Esophagus squamous epithelium (tissue), 5 donors: ENCODE results near the gene COL23A1. TPM values are rescaled to one million over a fixed set of nuclear protein-coding genes. Genes with fewer than 3 reads are reported as not detected.

Experiments used
- DNase-seq: peaks from one replicate; lab custom pipeline; 2025; lab: John Stamatoyannopoulos, UW
- H3K27ac ChIP-seq, 4 donors: fragments of 200-600 bp; sonication (generic); one replicate each; pipeline ENCODE4 v1.5.1; 2016 to 2019; ENCODE audit warnings: mild to moderate bottlenecking in 1 of 4
- H3K27me3 ChIP-seq, 4 donors: fragments of 200-600 bp; sonication (generic); 1 replicate in 3 of 4; 2 replicates in 1 of 4; pipeline versions ENCODE4 v1.5.1 to v1.6.0; 2017 to 2021; ENCODE audit warnings: antibody characterized with exemption in 1 of 4
- H3K36me3 ChIP-seq, 3 donors: fragments of 200-600 bp; sonication (generic); one replicate each; pipeline ENCODE4 v1.5.1; 2016 to 2019
- H3K4me1 ChIP-seq, 3 donors: fragments of 200-600 bp; sonication (generic); one replicate each; pipeline ENCODE4 v1.5.1; 2017 to 2019
- H3K4me3 ChIP-seq, 4 donors: fragments of 200-600 bp; sonication (generic); 1 replicate in 3 of 4; 2 replicates in 1 of 4; pipeline ENCODE4 v1.5.1; 2016 to 2019; ENCODE audit warnings: mild to moderate bottlenecking in 2 of 4, moderate library complexity in 1 of 4
- H3K9me3 ChIP-seq, 3 donors: fragments of 200-600 bp; sonication (generic); one replicate each; pipeline ENCODE4 v1.5.1; 2016 to 2019
- CTCF ChIP-seq, 6 experiments: fragments of 450-650 bp in 4 of 6; fragments of 200-600 bp in 2 of 6; sonication (generic) in 2 of 6; IDR thresholded peaks; one replicate each; pipeline ENCODE4 v1.5.1; 2016 to 2019; ENCODE audit warnings: antibody characterized with exemption in 6 of 6, mild to moderate bottlenecking in 4 of 6, moderate library complexity in 4 of 6
- POLR2A ChIP-seq, 4 donors: fragments of 450-650 bp; IDR thresholded peaks; one replicate each; pipeline ENCODE4 v1.6.1; 2017; ENCODE audit warnings: antibody characterized with exemption in 4 of 4, mild to moderate bottlenecking in 4 of 4, moderate library complexity in 3 of 4
- WGBS, 2 donors: methylation state at CpG; one replicate each; pipeline ENCODE4 v1.1.5; 2018; 5-methylcytosine and 5-hydroxymethylcytosine counted together
- intact Hi-C: fragments of 100-400 bp; cut with DNase I; formaldehyde crosslinking; loops from one replicate; pipeline ENCODE4 v1.15.0; 2022
- total RNA-seq, 4 donors: library from RNA; depleted of rRNA; stranded (reverse); fragments of >200 nt; gene quantifications; one replicate each; pipeline ENCODE4 v1.1.0, GENCODE V29; 2016
- donor health status: DM: yes; HTN: yes; CAD: no.

COL23A1 gene
- total RNA-seq, 4 donors from 2014 or later, result 0.41 to 1.5 (median 0.44) TPM; not detected in 1

GRCh38 chr5:178403351-178403750 is 186.8 kb downstream of the COL23A1 start:
- Histone ChIP-seq H3K4me1 (no peaks in the 10 kb centered on the region), H3K27me3 (peaks cover 0 to 4% (median 0%) of the 10 kb centered on the region in 4 donors), H3K36me3 (no peaks in the 10 kb centered on the region), H3K4me3 (no peak overlapping the region), H3K27ac (no peak overlapping the region), H3K9me3 (no peaks in the 10 kb centered on the region)
- WGBS, 2 donors, result 91 to 96% methylated on average over 5 of the region's 8 CpGs
- DNase-seq, result no peak
- TF ChIP-seq CTCF (IDR thresholded peaks at IDR 0.05) (no peak), POLR2A (IDR thresholded peaks at IDR 0.05) (no peak)
- intact Hi-C loops, result no loop called here

DNA sequence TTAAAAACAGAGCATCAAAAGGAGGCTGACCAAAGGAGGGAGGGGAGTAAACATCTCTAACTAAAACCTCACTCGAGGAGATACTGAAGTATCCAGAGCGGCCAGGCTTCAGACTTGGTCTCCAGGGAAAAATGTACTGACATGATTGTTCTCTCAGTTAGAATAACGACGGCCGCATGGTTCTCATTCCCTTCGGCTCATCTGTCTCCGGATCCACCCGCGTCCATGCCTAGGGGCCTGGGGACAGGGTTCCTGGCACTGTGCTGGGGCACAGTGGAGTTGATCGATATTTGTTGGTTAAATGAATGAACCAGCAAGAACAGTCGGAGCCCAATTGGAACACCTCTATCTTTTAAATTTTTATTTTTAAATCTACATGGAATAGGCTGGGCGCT is 190.5 kb downstream of the COL23A1 start:
- peaks cover 0 to 13% (median 0%) of the 10 kb centered on the region in 4 donors for H3K27me3 ChIP-seq
- no peak for DNase-seq

GRCh38 chr5:178398901-178399700 is 191.1 kb downstream of the COL23A1 start:
- H3K4me1 ChIP-seq, result peaks cover 0 to 4% (median 0%) of the 10 kb centered on the region in 3 donors
- peaks cover 0 to 13% (median 0%) of the 10 kb centered on the region in 4 donors for H3K27me3 ChIP-seq
- TF ChIP-seq POLR2A (IDR thresholded peaks at IDR 0.05) (no peak), CTCF (IDR thresholded peaks at IDR 0.05) (no peak)
- DNase-seq, result no peak
- WGBS, 2 donors, result 47% methylated on average over 7 to 10 of the region's 15 CpGs
- no peak overlapping the region for H3K27ac ChIP-seq
- H3K36me3 ChIP-seq, result no peaks in the 10 kb centered on the region
- H3K9me3 ChIP-seq, result no peaks in the 10 kb centered on the region
- no peak overlapping the region for H3K4me3 ChIP-seq
- intact Hi-C loops, result no loop called here

More for the DNA sequence above, 190.5 kb downstream of the COL23A1 start:
- no peak for TF ChIP-seq POLR2A (IDR thresholded peaks at IDR 0.05)
- TF ChIP-seq CTCF (IDR thresholded peaks at IDR 0.05), result no peak
- no peaks in the 10 kb centered on the region for H3K36me3 ChIP-seq
- 66 to 88% methylated on average over 11 to 12 of the region's 12 CpGs for WGBS, 2 donors
- no peak overlapping the region for H3K4me3 ChIP-seq
- intact Hi-C loops, result no loop called here
- H3K9me3 ChIP-seq, result no peaks in the 10 kb centered on the region
- no peak overlapping the region for H3K27ac ChIP-seq
- H3K4me1 ChIP-seq, result peaks cover 0 to 4% (median 0%) of the 10 kb centered on the region in 3 donors

GRCh38 chr5:178396796-178397720 is 193.1 kb downstream of the COL23A1 start:
- 71 to 74% methylated on average over 19 to 21 of the region's 33 CpGs for WGBS, 2 donors
- DNase-seq, result no peak

More at GRCh38 chr5:178396796-178397720, 193.1 kb downstream of the COL23A1 start:
- Histone ChIP-seq H3K4me3 (no peak overlapping the region), H3K4me1 (peaks cover 0 to 4% (median 0%) of the 10 kb centered on the region in 3 donors), H3K27ac (no peak overlapping the region), H3K27me3 (peaks cover 0 to 12% (median 0%) of the 10 kb centered on the region in 4 donors), H3K9me3 (no peaks in the 10 kb centered on the region), H3K36me3 (no peaks in the 10 kb centered on the region)
- intact Hi-C loops, result no loop called here
- TF ChIP-seq CTCF (IDR thresholded peaks at IDR 0.05) (no peak), POLR2A (IDR thresholded peaks at IDR 0.05) (no peak)
